ENCODE results near the gene TUBB2B.

Gene TUBB2B

GRCh38 chr6:3231247-3232016 is 4.0 kb upstream of the TUBB2B start:
- DNase-seq, result no peak

- DNase-seq, result no peak
These were observed 3.4 kb upstream of the TUBB2B start for GRCh38 chr6:3230900-3231246.

DNA sequence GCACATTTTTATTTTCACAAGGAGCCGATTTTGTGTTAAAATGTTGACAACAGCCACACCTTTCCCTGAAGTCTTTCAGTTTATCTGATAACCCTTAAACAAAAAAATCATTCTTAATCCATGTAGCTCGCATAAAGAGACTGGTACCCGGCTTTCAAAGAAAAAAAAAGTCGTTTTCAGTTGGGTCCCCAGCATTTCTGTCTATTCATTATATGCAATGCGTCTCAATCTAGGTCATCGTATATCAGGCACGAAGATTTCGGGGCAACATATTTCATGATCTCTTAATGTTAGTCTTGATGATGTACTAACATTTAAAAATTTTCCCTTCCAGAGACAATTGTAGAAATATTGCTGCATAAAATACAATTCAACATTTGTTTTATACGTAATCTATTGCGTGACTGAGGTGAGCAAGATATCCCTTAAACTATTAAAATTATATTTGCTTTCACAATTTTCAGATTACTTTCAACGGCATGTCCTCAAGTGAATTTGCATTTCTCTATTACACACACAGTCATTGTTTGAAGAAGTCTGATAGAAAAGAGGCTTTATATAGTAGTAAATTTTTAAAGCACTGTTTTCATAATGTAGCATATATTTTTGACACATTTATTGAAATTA is 2.9 kb upstream of the TUBB2B start:
- no peak for DNase-seq

DNA sequence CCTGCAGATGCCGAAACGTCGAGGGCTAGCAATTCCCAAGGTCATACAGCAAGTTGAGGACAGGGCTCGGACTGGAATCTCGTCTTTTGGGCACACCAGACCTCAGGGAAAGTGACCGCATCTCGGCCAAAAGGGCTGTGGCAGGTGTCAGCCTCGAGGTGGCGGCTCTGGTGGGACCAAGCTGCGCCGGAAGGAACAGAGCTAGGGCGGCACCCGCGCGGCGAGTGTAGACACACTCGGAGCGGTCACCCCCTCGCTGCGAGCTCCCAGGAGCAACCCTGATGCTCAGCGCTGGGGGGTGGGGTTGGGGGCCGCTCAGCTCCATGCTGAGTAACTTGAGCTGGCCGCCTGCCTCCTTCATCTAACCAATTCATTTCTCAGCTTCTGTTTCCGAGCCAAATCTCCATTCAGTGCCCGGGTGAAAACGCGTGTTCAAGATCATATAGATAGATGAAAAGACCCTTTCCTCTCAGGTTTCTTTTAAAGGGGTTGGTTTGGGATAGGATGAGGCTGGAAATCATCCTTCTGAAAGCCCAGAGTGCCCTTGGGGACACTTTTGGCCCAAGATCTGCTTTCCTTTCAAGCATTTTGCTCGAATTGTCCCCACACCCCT is 2.2 kb upstream of the TUBB2B start:
- DNase-seq, result peak; percentile 34

DNA sequence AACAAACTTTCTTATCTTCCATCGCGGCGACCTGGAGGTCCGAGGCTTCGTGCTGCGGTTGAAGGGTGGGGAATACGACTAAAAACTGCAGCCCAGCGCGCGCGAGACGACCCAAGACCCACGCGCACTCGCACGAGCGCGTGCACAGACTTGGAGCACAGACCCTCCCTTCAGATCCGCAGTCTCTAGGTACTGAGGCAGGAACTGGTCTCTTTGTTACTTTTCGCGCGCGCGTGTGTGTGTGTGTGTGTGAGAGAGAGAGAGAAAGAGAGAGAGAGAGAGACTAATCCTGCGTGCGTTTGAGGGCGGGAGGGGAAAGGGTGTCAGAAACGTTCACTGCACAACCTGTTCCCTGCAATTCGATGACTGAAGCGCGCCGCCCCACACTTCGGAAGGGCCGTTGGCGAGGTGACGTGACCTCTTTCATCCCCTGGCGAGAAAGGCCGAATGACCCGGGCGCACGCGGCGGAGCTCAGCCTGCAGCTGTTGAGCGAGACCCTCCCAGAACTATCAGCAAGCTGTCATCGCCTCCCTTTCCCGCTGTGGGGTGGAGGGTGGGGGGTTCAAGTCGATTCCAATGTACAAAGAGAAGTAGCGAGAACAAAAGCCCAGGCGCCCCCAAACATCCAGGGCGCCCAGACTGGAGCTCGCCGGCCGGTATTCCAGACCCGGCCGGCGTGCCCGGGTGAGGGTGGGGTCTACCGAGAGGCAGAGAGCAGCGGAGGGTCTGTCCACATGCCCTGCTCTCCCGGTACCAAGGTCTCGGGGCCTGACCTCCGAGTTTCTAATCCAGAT is 1.5 kb upstream of the TUBB2B start:
- DNase-seq, result peak; percentile 60

DNA sequence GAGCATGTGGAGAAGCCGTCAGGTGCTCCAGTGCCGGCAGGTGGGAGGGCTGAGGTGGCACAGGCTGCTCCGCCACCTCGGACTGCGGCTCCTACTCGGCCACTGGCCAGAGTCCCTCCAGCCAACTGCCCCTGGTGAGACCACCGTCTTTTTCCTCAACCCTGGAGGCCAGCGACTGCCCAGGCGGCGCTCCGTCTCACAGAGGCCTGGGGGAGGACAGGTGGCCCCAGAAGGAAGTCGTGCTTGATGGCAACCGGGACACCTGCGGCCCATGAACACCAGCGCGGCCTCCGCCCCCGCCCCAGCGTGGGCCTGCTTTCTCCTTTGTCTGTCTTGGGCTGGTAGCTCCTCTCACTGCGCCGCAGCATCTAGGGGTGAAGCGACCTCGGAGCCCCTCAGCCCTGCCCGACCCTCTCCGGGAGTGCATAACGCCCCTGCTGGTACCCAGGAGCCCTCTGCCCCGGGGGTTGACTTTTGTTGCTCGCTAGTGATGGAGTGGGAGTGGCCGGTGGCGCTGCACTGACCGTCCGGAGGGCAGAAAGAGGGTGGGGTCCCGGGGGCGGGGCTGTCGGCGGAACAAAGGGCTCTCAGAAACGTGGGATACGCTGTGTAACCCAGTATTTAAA is 706 bp upstream of the TUBB2B start:
- no peak for DNase-seq

DNA sequence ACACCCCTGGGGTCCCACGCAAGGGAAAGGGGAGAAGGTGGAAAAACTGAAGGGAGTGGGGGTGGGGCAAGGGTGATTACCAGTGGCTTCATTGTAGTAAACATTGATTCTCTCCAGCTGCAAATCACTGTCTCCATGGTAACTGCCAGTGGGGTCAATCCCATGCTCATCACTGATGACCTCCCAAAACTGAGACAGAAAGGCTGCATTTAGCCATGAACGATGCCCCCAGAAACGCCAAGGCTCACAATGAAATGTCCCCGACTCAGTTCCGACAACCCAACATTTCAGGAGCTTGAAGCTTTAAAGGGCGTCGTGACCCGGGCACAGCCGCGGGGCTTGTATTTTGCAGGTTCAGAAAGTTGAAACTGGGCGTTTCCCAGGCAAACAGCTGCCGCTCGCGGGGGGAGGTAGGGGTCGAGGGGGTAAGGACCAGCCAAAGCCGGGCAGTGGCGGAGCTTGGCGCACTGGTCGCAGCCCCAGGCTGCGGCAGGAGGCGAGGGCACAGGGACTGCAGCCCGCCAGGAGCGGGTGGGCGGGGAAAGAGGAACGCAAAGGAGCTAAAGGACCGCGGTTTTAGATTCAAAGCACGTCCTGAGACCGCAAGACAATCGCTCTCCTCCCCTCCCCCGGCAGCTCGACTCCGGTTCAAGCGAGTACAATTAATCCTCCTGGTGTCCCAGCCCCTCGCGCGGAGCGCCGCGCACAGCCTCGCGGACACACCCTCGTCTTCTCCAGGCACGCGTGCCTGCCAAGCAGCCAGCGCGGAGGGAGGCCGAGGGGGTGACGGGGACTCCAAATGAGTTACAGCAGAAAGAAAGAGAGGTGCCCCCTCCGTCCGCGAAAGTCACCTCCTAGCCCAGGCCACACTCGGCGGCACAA is 731 bp downstream of the TUBB2B start:
- DNase-seq, result no peak

GRCh38 chr6:3226042-3226441 is 1.4 kb downstream of the TUBB2B start:
- no peak for DNase-seq

- no peak for DNase-seq
These were observed 4.9 kb downstream of the TUBB2B start for GRCh38 chr6:3222506-3223038.

DNA sequence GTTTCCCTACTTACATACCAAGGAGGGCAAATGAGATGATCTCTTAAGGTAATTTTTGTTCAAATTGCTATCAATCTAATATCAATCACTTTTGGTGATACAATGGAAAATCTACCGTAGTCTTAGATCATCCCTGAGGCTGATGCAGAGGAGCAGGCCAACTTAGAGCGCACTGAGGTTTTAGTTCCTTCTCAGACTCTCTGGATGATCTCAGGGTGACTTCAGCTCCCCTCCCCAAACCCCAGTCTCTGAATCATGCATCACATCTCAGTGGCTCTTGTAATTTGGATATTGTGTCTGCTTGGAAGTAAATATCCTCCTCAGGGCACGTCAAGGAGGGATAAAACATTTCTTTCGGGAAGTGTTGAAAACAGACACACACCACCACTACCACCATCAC is 5.9 kb downstream of the TUBB2B start:
- DNase-seq, result no peak

DNA sequence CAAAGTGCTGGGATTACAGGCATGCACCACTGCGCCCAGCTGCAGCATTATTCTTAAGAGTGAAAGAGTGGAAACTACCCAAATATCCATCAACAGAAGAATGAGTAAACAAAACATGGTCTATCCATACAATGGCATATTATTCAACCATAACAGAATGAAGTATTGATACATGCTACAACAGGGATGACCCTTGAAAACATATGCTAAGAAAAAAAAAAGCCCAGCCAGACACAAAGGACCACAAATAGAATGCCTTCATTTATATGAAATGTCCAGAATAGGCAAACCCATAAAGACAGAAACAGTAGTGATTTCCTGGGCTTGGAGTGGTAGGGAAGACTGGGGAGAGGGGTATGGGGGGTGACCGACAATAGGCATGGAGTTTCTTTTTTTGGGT is 7.1 kb downstream of the TUBB2B start:
- no peak for DNase-seq

GRCh38 chr6:3218266-3218665 is 9.2 kb downstream of the TUBB2B start:
- DNase-seq, result no peak

GRCh38 chr6:3217286-3217685 is 10.2 kb downstream of the TUBB2B start:
- no peak for DNase-seq

GRCh38 chr6:3214898-3215297 is 12.6 kb downstream of the TUBB2B start:
- no peak for DNase-seq

- no peak for DNase-seq
These were observed 14.1 kb downstream of the TUBB2B start for GRCh38 chr6:3213334-3213695.

DNA sequence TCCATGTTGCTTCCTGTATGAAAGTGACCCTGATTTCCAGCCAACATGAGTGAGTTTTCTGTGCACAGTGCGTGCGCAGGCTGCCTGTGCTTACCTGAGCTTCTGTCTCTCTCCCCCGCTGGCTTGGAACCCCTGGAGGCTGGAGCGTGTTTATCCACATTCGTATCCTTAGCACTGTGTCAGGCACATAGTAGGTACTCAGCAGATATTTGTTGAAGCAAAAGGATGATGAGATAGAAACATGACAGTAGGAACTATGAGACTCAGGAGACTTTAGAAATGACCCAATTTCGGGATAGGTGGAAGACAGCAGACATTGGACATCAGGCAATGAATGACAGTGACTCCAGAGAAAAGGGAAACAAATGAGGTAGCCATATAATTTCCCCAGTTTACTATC is 15.2 kb downstream of the TUBB2B start:
- no peak for DNase-seq

- DNase-seq, result no peak
These were observed 15.8 kb downstream of the TUBB2B start for GRCh38 chr6:3211681-3212080.

DNA sequence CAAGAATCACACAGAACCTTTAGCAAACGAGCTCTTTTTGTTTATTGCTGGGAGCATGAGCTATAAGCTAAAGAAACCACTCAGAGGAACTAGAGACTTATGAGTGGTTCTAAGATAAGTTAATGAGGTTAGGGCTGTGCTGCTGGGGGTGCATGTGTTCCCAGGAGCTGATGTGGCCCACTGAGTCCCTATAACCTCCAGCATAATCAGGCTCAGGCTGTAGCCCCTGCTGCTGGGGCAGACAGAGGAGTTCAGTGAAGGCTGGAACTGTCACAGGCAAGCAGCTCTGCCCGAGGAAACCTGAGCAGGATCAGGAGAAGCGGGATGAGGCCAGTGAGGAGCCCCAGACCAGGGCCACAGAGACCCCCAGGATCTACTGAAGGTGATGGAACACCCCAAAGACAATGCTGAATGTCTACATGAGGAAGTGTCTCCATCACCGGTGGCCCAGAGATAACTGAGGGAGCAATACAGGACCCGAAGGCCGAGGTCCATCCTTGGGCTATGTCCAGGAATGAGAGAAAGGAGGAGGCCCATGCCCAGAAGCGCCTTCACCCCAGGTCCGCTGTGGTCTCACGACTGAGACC is 17.3 kb downstream of the TUBB2B start:
- no peak for DNase-seq

DNA sequence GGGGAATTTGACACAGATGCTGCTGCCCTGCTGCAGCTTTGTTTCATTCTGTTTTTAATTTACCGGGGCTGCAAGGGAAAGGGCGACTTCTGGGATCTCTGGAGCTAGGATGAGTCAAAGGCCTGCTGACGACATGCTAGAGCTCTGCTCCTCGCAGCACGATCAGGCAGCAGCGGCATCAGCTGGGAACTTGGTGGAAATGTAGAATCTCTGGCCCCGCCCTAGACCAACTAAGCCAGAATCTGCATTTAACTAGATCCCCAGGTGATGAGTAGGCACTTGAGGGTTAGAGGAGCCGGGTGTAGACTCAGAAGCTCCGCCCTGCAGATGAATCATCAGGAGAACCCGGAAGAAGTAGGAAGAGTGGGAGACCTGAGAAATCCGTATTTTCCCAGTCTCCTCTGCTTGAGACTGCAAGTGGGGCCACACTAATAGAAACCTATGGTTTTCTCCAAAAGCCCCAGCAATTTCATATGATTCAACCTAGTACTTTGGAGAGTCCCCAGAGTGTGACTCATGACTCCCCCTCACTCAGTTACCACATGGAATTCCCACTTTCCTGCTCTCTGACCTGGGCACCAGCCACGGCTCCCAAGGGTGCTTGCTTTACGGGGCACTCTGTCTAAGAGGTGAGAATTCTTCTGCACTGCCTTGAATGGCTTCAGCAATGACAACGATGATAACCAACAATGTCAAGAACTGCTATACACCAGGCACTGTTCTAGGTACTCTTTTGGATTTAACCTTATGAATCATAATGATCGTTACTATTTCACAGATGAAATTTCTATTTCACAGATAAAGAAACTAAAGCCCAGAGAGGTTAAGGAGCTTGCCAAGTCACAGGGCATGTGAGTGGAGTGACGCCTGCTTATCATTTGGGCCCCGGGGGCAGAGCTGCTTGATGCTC is 18.1 kb downstream of the TUBB2B start:
- DNase-seq, result peak; percentile 27

- no peak for DNase-seq
These were observed 18.7 kb downstream of the TUBB2B start for GRCh38 chr6:3208775-3209113.
